Measurements from ENCODE around the gene COL25A1. TPM values are rescaled to one million over a fixed set of nuclear protein-coding genes. Genes with fewer than 3 reads are reported as not detected.
A peak's percentile ranks its signal among the peaks of the same experiment; 100 is the strongest.

The COL25A1 gene
- total RNA-seq, 1 donor from 2014 or later = 1.3 TPM

DNA sequence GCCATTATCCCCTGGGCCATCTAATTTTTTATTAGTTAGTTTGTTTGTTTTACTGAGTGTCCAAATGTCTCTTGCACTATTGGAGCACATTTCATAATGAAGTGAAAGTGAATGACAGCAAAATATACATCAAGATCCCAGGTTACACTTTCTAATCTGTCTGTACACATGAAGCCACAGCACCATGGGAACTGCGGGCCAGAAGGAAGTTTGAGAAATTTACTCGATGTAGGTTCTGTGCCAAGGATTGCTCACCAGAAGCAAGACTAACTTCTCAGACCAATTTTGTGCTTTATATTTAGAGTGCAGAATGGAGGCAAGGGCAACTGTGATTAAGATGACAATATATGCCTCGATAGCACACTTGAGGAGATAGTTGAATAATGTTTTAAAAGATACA lies 258.0 kb downstream of the COL25A1 start:
- peaks cover 8% of the 10 kb centered on the region for H3K9me3 Mint-ChIP-seq (ENCODE audit: unreplicated experiment)
- H3K27ac Mint-ChIP-seq (ENCODE audit: unreplicated experiment) = no peak overlapping the region
- H3K4me1 Mint-ChIP-seq (ENCODE audit: unreplicated experiment) = peaks cover 23% of the 10 kb centered on the region
- H3K27me3 Mint-ChIP-seq (ENCODE audit: unreplicated experiment) = no peaks in the 10 kb centered on the region
- no peak for DNase-seq (ENCODE audit: extremely low spot score, unreplicated experiment)
- TF ChIP-seq, protein P1, sequence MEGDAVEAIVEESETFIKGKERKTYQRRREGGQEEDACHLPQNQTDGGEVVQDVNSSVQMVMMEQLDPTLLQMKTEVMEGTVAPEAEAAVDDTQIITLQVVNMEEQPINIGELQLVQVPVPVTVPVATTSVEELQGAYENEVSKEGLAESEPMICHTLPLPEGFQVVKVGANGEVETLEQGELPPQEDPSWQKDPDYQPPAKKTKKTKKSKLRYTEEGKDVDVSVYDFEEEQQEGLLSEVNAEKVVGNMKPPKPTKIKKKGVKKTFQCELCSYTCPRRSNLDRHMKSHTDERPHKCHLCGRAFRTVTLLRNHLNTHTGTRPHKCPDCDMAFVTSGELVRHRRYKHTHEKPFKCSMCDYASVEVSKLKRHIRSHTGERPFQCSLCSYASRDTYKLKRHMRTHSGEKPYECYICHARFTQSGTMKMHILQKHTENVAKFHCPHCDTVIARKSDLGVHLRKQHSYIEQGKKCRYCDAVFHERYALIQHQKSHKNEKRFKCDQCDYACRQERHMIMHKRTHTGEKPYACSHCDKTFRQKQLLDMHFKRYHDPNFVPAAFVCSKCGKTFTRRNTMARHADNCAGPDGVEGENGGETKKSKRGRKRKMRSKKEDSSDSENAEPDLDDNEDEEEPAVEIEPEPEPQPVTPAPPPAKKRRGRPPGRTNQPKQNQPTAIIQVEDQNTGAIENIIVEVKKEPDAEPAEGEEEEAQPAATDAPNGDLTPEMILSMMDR (IDR thresholded peaks at IDR 0.05) = no peak
- no peak overlapping the region for H3K4me3 Mint-ChIP-seq (ENCODE audit: unreplicated experiment)
- no peaks in the 10 kb centered on the region for H3K36me3 Mint-ChIP-seq (ENCODE audit: unreplicated experiment)

DNA sequence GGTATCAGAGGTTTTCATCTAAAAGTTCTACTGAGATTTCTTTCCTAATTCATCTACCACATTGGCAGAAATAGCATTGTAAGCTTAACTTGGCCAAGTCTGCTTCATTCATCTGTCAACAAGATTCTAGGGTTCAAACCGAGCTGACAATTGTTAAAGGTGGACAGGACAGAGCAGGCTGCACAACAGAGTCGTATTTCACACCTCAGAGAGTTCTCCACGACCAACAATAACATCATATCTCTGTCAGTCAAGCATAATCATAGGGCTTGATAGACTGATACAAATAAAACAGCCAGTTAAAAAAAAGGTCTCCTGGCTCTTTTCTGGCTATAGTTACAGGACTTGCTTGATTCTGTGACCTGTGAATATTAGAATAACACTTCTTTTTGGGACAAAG lies 259.2 kb downstream of the COL25A1 start:
- Mint-ChIP-seq H3K27me3 (ENCODE audit: unreplicated experiment) (no peaks in the 10 kb centered on the region), H3K36me3 (ENCODE audit: unreplicated experiment) (no peaks in the 10 kb centered on the region), H3K27ac (ENCODE audit: unreplicated experiment) (no peak overlapping the region), H3K9me3 (ENCODE audit: unreplicated experiment) (peaks cover 8% of the 10 kb centered on the region), H3K4me1 (ENCODE audit: unreplicated experiment) (peaks cover 23% of the 10 kb centered on the region), H3K4me3 (ENCODE audit: unreplicated experiment) (no peak overlapping the region)
- DNase-seq (ENCODE audit: extremely low spot score, unreplicated experiment) = no peak
- TF ChIP-seq, protein P1 (IDR thresholded peaks at IDR 0.05) = no peak

DNA sequence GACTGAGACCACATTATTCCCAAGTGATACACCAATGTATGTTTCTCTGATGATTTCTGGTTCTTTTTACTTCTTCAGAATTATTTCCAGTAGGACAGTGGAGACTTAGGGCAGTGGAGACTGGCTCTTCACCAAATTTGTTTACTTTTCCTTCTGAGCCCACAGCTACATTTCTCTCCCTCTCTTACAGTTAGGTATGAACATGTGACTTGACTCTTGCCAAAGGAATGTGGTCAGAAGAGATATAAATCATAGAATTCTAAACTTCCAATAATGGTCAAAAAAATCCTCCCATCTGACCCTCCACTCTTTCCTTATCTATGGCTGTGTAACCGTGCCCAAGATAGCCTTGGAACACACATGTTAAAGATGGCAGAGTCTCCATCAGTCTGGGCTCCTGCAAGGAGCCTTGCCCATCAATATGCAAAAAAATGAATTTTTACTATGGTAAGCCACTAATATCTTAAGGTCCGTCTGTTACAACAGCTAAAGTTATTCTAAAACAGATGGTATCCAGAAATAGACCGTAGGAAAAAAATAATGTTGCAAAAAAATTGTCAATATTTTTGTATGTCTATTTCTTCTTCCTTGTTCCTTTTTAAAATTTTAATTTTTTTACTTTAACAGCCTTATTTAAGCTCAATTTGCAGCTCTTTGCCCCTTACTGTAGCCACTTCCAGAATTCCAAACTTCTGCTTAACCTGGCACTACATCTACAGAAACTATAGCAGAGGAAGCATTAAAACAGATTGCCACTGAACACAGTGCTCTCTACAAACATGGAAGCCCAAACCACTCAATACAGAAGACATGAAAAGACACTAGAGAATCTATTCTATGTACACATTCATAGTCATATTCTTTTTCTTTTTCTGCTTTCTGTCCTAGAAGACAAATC lies 260.7 kb downstream of the COL25A1 start:
- Mint-ChIP-seq H3K4me1 (ENCODE audit: unreplicated experiment) (peaks cover 16% of the 10 kb centered on the region), H3K4me3 (ENCODE audit: unreplicated experiment) (no peak overlapping the region), H3K36me3 (ENCODE audit: unreplicated experiment) (no peaks in the 10 kb centered on the region), H3K27me3 (ENCODE audit: unreplicated experiment) (no peaks in the 10 kb centered on the region), H3K27ac (ENCODE audit: unreplicated experiment) (peak overlapping the region; percentile 62), H3K9me3 (ENCODE audit: unreplicated experiment) (peaks cover 8% of the 10 kb centered on the region)
- no peak for DNase-seq (ENCODE audit: extremely low spot score, unreplicated experiment)
- TF ChIP-seq, protein P1 (IDR thresholded peaks at IDR 0.05) = no peak

DNA sequence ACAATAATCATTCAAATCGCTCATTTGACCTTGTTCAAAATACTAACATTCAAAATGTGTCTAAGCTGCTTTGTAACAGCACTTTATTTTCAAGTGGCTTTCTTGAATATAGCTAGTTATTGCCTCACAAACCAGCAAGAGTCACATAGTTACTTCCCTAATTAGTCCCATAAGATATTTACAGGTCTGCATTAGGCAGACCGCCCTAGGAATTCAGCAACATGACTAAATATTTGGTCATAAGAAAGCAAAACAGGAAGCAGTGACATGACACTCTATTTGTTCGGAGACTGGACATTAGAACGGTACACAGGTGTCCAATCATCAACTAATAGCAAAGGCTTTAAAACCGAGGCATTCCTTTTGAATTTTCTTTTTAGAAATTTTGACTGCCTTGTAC lies 262.0 kb downstream of the COL25A1 start:
- no peak for DNase-seq (ENCODE audit: extremely low spot score, unreplicated experiment)
- H3K4me3 Mint-ChIP-seq (ENCODE audit: unreplicated experiment) = no peak overlapping the region
- H3K27me3 Mint-ChIP-seq (ENCODE audit: unreplicated experiment) = no peaks in the 10 kb centered on the region
- H3K4me1 Mint-ChIP-seq (ENCODE audit: unreplicated experiment) = peaks cover 12% of the 10 kb centered on the region
- no peak overlapping the region for H3K27ac Mint-ChIP-seq (ENCODE audit: unreplicated experiment)
- H3K9me3 Mint-ChIP-seq (ENCODE audit: unreplicated experiment) = peaks cover 8% of the 10 kb centered on the region
- H3K36me3 Mint-ChIP-seq (ENCODE audit: unreplicated experiment) = no peaks in the 10 kb centered on the region
- TF ChIP-seq, protein P1 (IDR thresholded peaks at IDR 0.05) = no peak

DNA sequence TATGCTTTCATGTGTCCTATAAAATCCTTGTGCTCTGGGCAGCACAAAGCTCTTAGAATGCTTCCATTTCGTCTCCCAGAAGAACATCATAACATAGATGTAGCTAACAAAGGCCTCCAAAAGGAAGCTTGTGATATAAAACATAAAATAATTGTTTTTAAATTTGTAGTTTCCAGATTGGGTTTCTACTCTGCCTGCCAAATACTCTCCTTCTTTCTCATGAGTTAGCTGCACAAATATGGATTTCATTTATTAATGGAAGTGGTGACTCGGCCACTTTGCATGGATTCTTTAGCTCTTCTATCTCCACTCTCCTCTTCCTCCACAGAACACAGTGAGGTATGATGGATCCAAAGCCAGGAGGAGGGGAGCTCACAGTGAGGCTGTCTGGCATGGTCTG lies 265.4 kb downstream of the COL25A1 start:
- peaks cover 5% of the 10 kb centered on the region for H3K9me3 Mint-ChIP-seq (ENCODE audit: unreplicated experiment)

More for the DNA sequence above, 265.4 kb downstream of the COL25A1 start:
- H3K36me3 Mint-ChIP-seq (ENCODE audit: unreplicated experiment) = no peaks in the 10 kb centered on the region
- no peaks in the 10 kb centered on the region for H3K27me3 Mint-ChIP-seq (ENCODE audit: unreplicated experiment)
- no peak overlapping the region for H3K27ac Mint-ChIP-seq (ENCODE audit: unreplicated experiment)
- no peak for DNase-seq (ENCODE audit: extremely low spot score, unreplicated experiment)
- H3K4me3 Mint-ChIP-seq (ENCODE audit: unreplicated experiment) = no peak overlapping the region
- TF ChIP-seq, protein P1 (IDR thresholded peaks at IDR 0.05) = no peak
- peaks cover 12% of the 10 kb centered on the region for H3K4me1 Mint-ChIP-seq (ENCODE audit: unreplicated experiment)
